ENCODE measurements around the gene ZNF664.

Gene ZNF664

DNA sequence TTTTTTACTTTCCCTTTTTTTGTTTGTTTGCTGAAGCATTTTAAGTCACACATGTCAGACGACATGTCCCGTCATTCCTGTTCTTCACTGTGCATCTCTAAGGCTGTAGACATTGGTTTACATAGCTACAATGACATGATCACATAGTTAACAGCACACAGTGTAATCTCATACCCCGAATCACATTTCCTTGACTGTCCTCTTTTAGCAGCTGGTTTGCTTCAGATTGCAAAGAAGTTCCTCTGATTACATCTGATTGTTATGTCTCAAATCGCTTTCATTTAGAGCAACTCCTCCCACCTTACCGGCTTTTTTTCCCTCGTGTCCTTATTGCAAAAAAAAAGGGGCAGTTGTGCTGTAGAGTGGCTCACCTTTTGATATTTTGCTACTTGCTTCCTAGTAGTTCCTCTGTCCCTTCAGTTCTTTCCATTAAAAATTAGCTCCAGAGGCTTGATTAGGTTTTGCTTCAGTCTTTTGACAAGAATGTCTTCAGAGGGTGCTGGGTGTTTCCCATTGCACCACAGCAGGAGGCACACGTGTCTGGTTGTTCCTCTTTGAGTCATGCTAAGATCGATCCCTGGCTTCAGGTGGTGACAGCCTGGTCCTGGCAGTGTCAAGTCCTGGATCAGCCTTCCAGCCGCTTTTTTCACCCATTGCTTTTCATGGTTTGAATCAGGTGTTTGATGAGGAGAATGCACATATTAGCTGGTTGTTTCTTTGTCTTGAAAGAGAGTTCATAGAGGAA is 35.0 kb downstream of the ZNF664 start:
- Histone ChIP-seq H3K27ac (ENCODE audit: low read depth, low read length) (no peak overlapping the region), H3K27me3 (ENCODE audit: control insufficient read depth in 1 of 2, insufficient read depth in 2 of 2, low read length in 2 of 2) (no peaks in the 10 kb centered on the region), H3K9me3 (ENCODE audit: low read length) (no peaks in the 10 kb centered on the region), H3K36me3 (ENCODE audit: insufficient read depth, low read length) (peaks cover 31% of the 10 kb centered on the region), H3K4me3 (ENCODE audit: low read depth in 1 of 2, low read length in 2 of 2) (no peak overlapping the region), H3K9ac (ENCODE audit: low read length) (no peak overlapping the region), H3K4me1 (ENCODE audit: insufficient read depth, low read length) (no peaks in the 10 kb centered on the region)

DNA sequence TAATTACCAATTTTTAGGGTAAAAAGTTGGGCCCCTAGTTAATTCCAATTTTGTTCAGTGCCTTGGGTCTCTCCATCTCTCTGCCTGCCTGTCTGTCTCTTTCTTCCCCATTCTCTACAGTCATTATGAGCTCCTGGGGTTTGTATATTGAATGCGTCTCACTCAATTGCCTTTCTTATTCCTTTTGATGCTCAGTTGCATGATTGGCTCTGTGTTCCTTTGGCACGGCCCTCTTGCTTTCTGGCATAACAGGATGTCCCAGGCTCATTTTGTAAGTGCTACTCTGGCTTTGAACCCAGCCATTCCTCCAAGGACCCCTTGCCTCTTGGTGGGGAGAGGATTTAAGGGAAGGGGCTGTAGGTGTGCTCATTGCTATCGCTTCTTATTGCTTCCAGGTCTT is 35.6 kb downstream of the ZNF664 start:
- H3K36me3 ChIP-seq (ENCODE audit: insufficient read depth, low read length) = peaks cover 34% of the 10 kb centered on the region
- no peaks in the 10 kb centered on the region for H3K9me3 ChIP-seq (ENCODE audit: low read length)
- H3K4me1 ChIP-seq (ENCODE audit: insufficient read depth, low read length) = no peaks in the 10 kb centered on the region
- no peak overlapping the region for H3K27ac ChIP-seq (ENCODE audit: low read depth, low read length)
- no peak overlapping the region for H3K9ac ChIP-seq (ENCODE audit: low read length)
- H3K27me3 ChIP-seq (ENCODE audit: control insufficient read depth in 1 of 2, insufficient read depth in 2 of 2, low read length in 2 of 2) = no peaks in the 10 kb centered on the region
- no peak overlapping the region for H3K4me3 ChIP-seq (ENCODE audit: low read depth in 1 of 2, low read length in 2 of 2)

- Histone ChIP-seq H3K4me1 (ENCODE audit: insufficient read depth, low read length) (no peaks in the 10 kb centered on the region), H3K9ac (ENCODE audit: low read length) (no peak overlapping the region), H3K36me3 (ENCODE audit: insufficient read depth, low read length) (peaks cover 29% of the 10 kb centered on the region), H3K27ac (ENCODE audit: low read depth, low read length) (no peak overlapping the region), H3K9me3 (ENCODE audit: low read length) (no peaks in the 10 kb centered on the region), H3K27me3 (ENCODE audit: control insufficient read depth in 1 of 2, insufficient read depth in 2 of 2, low read length in 2 of 2) (no peaks in the 10 kb centered on the region), H3K4me3 (ENCODE audit: low read depth in 1 of 2, low read length in 2 of 2) (no peak overlapping the region)
Observed at GRCh38 chr12:124009781-124010180, 36.8 kb downstream of the ZNF664 start.

DNA sequence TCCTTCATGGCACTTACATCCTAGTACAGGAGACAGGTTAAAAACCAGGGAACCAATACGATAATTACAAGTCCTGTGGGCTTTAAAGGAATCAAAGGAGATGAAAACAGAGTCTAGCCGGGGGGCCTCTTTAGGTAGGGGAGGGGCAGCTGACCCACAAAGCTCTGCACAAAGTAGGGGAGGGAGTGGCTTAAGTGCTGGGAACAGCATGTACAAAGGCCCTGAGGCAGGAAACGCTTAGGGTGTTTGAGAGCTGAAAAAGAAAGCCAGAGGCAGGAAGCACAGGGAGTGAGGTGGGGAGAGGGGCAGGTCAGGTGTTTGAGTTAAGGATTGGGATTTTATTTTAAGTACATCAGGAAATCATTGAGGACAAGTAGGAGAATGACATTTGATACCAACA is 37.7 kb downstream of the ZNF664 start:
- Histone ChIP-seq H3K27me3 (ENCODE audit: control insufficient read depth in 1 of 2, insufficient read depth in 2 of 2, low read length in 2 of 2) (no peaks in the 10 kb centered on the region), H3K4me3 (ENCODE audit: low read depth in 1 of 2, low read length in 2 of 2) (no peak overlapping the region), H3K27ac (ENCODE audit: low read depth, low read length) (no peak overlapping the region), H3K9ac (ENCODE audit: low read length) (no peak overlapping the region), H3K9me3 (ENCODE audit: low read length) (no peaks in the 10 kb centered on the region), H3K36me3 (ENCODE audit: insufficient read depth, low read length) (peaks cover 28% of the 10 kb centered on the region), H3K4me1 (ENCODE audit: insufficient read depth, low read length) (no peaks in the 10 kb centered on the region)

DNA sequence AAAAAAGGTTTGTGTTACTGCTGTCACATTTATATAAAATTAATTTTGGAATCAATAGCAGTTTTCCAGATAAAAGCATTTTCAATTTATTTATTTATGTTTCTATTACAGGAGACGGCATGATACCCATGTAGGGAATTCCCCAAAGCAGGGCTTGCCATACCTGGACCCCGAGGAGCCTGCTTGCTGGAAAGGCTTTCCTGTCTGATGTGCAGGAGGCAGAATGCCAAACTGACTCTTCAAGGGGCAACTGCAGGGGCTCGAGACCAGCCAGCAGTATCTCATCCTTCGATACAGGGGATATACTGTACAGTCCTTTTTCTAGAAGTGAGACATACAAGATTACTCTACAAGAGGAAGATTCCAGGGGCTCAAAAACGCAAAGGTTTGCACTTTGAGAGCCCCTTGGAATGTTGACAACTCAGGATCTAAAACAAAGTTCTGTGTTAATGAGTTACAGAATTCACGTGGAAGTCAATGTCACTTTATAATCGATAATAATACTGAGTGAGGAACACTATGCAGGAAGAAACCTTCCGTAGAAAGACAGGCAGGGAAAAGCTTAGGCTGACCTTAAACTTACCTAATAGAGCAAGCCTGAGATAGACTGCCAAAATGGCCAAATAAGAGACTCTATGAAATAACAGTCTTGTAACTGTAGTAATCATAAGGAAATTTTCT is 38.6 kb downstream of the ZNF664 start:
- Histone ChIP-seq H3K27me3 (ENCODE audit: control insufficient read depth in 1 of 2, insufficient read depth in 2 of 2, low read length in 2 of 2) (no peaks in the 10 kb centered on the region), H3K4me3 (ENCODE audit: low read depth in 1 of 2, low read length in 2 of 2) (no peak overlapping the region), H3K4me1 (ENCODE audit: insufficient read depth, low read length) (no peaks in the 10 kb centered on the region), H3K9ac (ENCODE audit: low read length) (no peak overlapping the region), H3K36me3 (ENCODE audit: insufficient read depth, low read length) (peaks cover 26% of the 10 kb centered on the region), H3K9me3 (ENCODE audit: low read length) (no peaks in the 10 kb centered on the region), H3K27ac (ENCODE audit: low read depth, low read length) (no peak overlapping the region)

DNA sequence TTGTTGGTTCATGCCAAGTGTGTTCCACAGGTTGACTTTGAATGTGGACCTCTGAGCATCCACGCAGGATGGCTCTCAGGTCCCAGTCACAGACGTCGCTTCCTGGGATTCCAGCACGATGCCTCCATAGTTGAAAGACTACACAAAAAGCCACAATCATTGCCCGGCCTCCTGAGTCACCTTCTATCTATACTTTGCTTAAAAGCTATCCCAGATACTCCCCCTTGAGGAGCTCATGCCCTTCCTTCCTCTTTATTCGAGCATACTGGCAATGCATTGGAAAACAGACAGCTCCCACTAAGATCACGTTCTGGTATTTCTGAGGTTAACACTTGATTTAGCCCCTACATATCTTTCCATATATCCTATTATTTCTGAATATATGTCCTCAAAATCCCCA is 40.1 kb downstream of the ZNF664 start:
- H3K9ac ChIP-seq (ENCODE audit: low read length) = no peak overlapping the region
- H3K4me3 ChIP-seq (ENCODE audit: low read depth in 1 of 2, low read length in 2 of 2) = no peak overlapping the region
- H3K9me3 ChIP-seq (ENCODE audit: low read length) = no peaks in the 10 kb centered on the region
- no peaks in the 10 kb centered on the region for H3K4me1 ChIP-seq (ENCODE audit: insufficient read depth, low read length)
- H3K27ac ChIP-seq (ENCODE audit: low read depth, low read length) = no peak overlapping the region
- H3K36me3 ChIP-seq (ENCODE audit: insufficient read depth, low read length) = peaks cover 22% of the 10 kb centered on the region
- no peaks in the 10 kb centered on the region for H3K27me3 ChIP-seq (ENCODE audit: control insufficient read depth in 1 of 2, insufficient read depth in 2 of 2, low read length in 2 of 2)

DNA sequence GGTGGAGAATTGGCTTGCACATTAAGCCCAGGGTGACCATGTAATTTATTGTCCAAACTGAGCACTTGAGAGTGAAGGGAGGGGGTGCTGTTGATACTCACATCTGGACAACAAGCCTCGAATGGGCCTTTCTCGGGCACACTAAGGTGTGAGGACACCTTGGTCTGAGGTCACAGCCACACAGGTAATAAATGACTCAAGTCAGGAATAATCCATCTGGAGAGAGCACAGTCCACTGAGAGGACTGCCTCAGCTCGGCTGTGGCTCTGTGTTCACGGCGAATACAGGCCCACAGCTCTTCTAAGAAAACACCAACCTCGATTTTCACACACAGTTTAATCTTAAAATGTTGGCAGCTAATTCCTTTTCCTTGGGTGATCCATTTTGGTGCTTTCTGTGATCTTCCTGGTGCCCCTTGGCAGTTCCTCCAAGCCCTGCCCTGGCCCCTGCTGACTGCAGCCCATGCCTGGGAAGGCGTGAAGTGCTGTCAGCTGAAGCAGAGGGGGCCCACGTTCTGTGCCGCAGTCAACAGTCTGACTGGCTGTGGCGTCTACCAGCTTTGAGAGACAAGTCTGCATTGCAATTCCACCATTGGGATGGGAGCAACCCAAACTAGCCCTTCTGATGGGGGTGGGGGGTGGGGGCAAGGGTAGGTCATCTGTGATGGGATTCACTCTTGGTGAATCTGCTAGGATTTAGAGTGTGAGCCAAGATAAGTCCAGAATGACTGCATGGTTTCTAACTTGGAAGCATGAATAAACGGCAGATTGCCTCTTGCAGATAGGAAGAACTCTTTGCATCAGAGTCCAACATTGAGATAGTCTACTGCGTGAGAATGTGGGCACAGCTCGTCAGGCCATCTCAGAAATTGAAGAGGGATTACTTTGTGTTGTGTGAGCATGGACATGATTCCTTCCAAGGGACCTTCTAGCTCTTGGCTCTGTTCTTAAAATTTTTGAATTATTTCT is 42.8 kb downstream of the ZNF664 start:
- Histone ChIP-seq H3K9ac (ENCODE audit: low read length) (no peak overlapping the region), H3K9me3 (ENCODE audit: low read length) (no peaks in the 10 kb centered on the region), H3K4me1 (ENCODE audit: insufficient read depth, low read length) (peaks cover 4% of the 10 kb centered on the region), H3K27me3 (ENCODE audit: control insufficient read depth in 1 of 2, insufficient read depth in 2 of 2, low read length in 2 of 2) (no peaks in the 10 kb centered on the region), H3K36me3 (ENCODE audit: insufficient read depth, low read length) (peaks cover 22% of the 10 kb centered on the region), H3K27ac (ENCODE audit: low read depth, low read length) (no peak overlapping the region), H3K4me3 (ENCODE audit: low read depth in 1 of 2, low read length in 2 of 2) (no peak overlapping the region)

GRCh38 chr12:124017064-124017463 is 44.0 kb downstream of the ZNF664 start:
- Histone ChIP-seq H3K4me1 (ENCODE audit: insufficient read depth, low read length) (peaks cover 7% of the 10 kb centered on the region), H3K9me3 (ENCODE audit: low read length) (no peaks in the 10 kb centered on the region), H3K36me3 (ENCODE audit: insufficient read depth, low read length) (peaks cover 12% of the 10 kb centered on the region), H3K27me3 (ENCODE audit: control insufficient read depth in 1 of 2, insufficient read depth in 2 of 2, low read length in 2 of 2) (no peaks in the 10 kb centered on the region), H3K4me3 (ENCODE audit: low read depth in 1 of 2, low read length in 2 of 2) (no peak overlapping the region), H3K27ac (ENCODE audit: low read depth, low read length) (no peak overlapping the region), H3K9ac (ENCODE audit: low read length) (no peak overlapping the region)

DNA sequence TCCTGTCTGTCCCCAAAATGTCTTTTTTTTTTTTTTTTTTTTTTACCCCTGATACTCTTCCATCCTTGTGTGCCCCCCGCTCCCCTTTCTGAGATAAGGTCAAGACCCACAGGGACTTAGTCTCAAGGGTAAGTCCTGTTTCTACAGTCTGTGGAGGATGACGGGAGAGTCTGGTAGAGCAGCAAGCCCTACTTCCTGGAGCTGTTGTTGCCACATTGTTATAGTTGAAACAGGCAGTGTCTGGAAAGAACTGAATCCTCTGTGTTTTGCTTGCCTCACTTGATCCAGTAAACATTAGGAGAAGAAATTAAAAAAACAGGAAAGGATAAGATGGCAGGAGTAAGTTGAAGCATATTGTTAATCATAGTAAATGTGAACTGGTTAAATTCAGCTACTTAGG is 45.5 kb downstream of the ZNF664 start:
- Histone ChIP-seq H3K27me3 (ENCODE audit: control insufficient read depth in 1 of 2, insufficient read depth in 2 of 2, low read length in 2 of 2) (no peaks in the 10 kb centered on the region), H3K9me3 (ENCODE audit: low read length) (no peaks in the 10 kb centered on the region), H3K4me3 (ENCODE audit: low read depth in 1 of 2, low read length in 2 of 2) (no peak overlapping the region), H3K4me1 (ENCODE audit: insufficient read depth, low read length) (peaks cover 7% of the 10 kb centered on the region), H3K36me3 (ENCODE audit: insufficient read depth, low read length) (no peaks in the 10 kb centered on the region), H3K27ac (ENCODE audit: low read depth, low read length) (no peak overlapping the region), H3K9ac (ENCODE audit: low read length) (no peak overlapping the region)

GRCh38 chr12:124019115-124019514 is 46.1 kb downstream of the ZNF664 start:
- no peaks in the 10 kb centered on the region for H3K9me3 ChIP-seq (ENCODE audit: low read length)
- H3K36me3 ChIP-seq (ENCODE audit: insufficient read depth, low read length) = no peaks in the 10 kb centered on the region
- H3K4me1 ChIP-seq (ENCODE audit: insufficient read depth, low read length) = peaks cover 7% of the 10 kb centered on the region
- no peak overlapping the region for H3K9ac ChIP-seq (ENCODE audit: low read length)
- H3K4me3 ChIP-seq (ENCODE audit: low read depth in 1 of 2, low read length in 2 of 2) = no peak overlapping the region
- H3K27ac ChIP-seq (ENCODE audit: low read depth, low read length) = no peak overlapping the region
- H3K27me3 ChIP-seq (ENCODE audit: control insufficient read depth in 1 of 2, insufficient read depth in 2 of 2, low read length in 2 of 2) = no peaks in the 10 kb centered on the region

DNA sequence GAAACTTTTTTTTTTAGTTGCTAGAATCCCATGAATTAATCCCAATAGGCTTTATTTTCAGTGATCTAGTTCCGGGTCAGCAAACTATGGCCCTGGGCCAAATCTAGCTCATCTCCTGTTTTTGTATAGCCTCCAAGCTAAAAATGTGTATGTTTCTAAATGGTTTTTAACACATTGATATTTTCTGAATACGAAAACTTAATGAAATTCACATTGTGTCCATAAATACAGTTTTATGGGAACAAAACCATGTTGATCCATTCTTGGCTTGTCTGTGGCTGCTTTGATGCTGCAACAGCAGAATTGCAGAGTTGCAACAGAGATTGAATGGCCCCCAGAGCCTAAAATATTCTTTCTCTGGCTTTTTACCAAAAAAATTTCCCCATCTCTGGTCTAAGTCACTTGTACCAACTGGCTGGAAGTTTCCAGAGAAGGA is 47.5 kb downstream of the ZNF664 start:
- Histone ChIP-seq H3K9ac (ENCODE audit: low read length) (no peak overlapping the region), H3K36me3 (ENCODE audit: insufficient read depth, low read length) (no peaks in the 10 kb centered on the region), H3K9me3 (ENCODE audit: low read length) (no peaks in the 10 kb centered on the region), H3K27me3 (ENCODE audit: control insufficient read depth in 1 of 2, insufficient read depth in 2 of 2, low read length in 2 of 2) (no peaks in the 10 kb centered on the region), H3K27ac (ENCODE audit: low read depth, low read length) (no peak overlapping the region), H3K4me1 (ENCODE audit: insufficient read depth, low read length) (peaks cover 7% of the 10 kb centered on the region), H3K4me3 (ENCODE audit: low read depth in 1 of 2, low read length in 2 of 2) (no peak overlapping the region)

Measured in muscle layer of colon (tissue), 2 donors.